ENCODE results near the gene KIAA1614.
A peak's percentile ranks its signal among the peaks of the same experiment; 100 is the strongest.

Gene KIAA1614

GRCh38 chr1:180901076-180901990, 11.4 kb upstream of the KIAA1614 start:
- Mint-ChIP-seq H3K27ac (no peak overlapping the region), H3K36me3 (ENCODE audit: low read depth) (no peaks in the 10 kb centered on the region), H3K4me3 (no peak overlapping the region), H3K9me3 (peaks cover 4% of the 10 kb centered on the region), H3K4me1 (ENCODE audit: low read depth) (no peaks in the 10 kb centered on the region), H3K27me3 (peaks cover 8% of the 10 kb centered on the region)
- no peak for DNase-seq

DNA sequence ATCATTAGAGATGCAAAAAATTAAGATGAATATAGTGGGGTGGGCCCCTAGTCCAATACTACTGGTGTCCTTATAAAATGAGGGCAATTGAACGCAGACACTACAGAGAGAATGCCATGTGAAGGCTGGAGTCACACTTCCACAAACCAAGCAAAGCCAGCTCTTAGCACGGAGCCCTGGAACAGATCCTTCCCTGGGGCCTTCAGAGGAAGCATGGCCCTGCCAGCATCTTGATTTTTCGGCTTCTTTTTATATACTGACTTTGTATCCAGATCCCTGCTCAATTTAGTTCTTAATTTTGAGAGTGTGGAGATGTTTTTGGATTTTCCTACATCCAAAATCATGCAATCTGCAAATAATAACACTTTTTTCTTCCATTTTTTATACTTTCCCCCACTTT, 10.2 kb upstream of the KIAA1614 start:
- peaks cover 4% of the 10 kb centered on the region for H3K9me3 Mint-ChIP-seq
- DNase-seq = no peak
- H3K27me3 Mint-ChIP-seq = peaks cover 8% of the 10 kb centered on the region
- H3K4me1 Mint-ChIP-seq (ENCODE audit: low read depth) = no peaks in the 10 kb centered on the region
- no peak overlapping the region for H3K27ac Mint-ChIP-seq
- H3K36me3 Mint-ChIP-seq (ENCODE audit: low read depth) = no peaks in the 10 kb centered on the region
- no peak overlapping the region for H3K4me3 Mint-ChIP-seq

GRCh38 chr1:180905927-180906326, 6.8 kb upstream of the KIAA1614 start:
- Mint-ChIP-seq H3K27ac (no peak overlapping the region), H3K9me3 (peaks cover 2% of the 10 kb centered on the region), H3K36me3 (ENCODE audit: low read depth) (no peaks in the 10 kb centered on the region), H3K4me3 (no peak overlapping the region), H3K27me3 (peaks cover 28% of the 10 kb centered on the region), H3K4me1 (ENCODE audit: low read depth) (peaks cover 4% of the 10 kb centered on the region)
- DNase-seq = no peak

DNA sequence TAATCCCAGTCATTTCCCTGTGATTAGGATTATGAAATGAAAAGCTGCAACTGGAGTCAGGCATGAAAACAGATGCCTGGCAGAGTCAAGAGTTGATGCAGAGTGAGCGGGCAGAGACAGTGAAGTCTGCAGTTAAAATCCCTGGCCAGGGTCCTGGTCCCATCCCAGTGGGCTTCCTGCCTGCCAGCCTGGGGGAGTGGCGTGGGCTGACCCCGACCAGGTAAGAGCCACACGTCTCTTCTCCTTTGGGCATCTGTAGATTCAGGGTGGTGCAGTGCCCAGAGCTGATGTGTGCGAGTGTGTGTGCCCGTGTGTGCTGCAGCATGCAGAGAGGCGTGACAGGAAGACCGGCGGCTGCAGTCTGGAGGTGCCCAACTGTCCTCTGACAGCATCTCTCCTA, 6.2 kb upstream of the KIAA1614 start:
- no peak overlapping the region for H3K4me3 Mint-ChIP-seq
- H3K27me3 Mint-ChIP-seq = peaks cover 30% of the 10 kb centered on the region
- H3K9me3 Mint-ChIP-seq = peaks cover 2% of the 10 kb centered on the region
- no peaks in the 10 kb centered on the region for H3K36me3 Mint-ChIP-seq (ENCODE audit: low read depth)
- no peak for DNase-seq
- no peak overlapping the region for H3K27ac Mint-ChIP-seq
- H3K4me1 Mint-ChIP-seq (ENCODE audit: low read depth) = peaks cover 4% of the 10 kb centered on the region

DNA sequence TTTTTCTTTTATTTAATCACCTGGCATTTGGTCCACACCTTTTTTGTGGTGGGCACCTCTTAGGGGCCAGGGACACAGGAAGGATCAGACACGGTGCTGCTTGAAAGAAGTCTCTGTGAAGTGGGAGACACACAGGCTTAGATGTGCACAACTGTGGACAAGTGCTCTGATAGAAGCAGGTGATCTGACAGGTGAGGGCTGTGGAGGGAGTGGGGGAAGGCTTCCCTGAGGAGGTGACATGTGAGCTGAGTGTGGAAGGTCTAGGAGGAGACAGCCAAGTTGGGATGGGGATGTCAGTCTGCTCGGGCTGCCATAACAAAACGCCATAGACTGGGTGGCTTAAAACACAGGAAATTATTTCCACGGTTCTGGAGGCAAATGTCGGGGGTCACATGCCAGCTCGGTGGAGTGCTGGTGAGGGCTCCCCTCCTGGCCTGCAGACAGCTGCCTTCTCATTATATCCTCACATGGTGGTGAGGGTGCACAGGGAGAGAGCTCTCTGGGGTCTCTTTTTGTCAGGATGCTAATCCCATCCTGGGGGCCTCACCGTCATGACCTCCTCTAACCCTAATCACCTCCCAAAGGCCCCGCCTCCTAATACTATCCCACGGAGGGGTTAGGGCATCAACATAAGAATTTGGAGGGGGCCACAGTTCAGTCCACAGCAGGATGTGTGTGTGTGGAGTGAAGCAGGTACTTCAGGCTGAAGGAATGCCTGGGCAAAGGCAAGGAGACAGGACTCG, 5.2 kb upstream of the KIAA1614 start:
- no peak for DNase-seq
- H3K4me1 Mint-ChIP-seq (ENCODE audit: low read depth) = peaks cover 7% of the 10 kb centered on the region
- peaks cover 36% of the 10 kb centered on the region for H3K27me3 Mint-ChIP-seq
- H3K36me3 Mint-ChIP-seq (ENCODE audit: low read depth) = no peaks in the 10 kb centered on the region
- H3K9me3 Mint-ChIP-seq = peaks cover 2% of the 10 kb centered on the region
- no peak overlapping the region for H3K4me3 Mint-ChIP-seq
- no peak overlapping the region for H3K27ac Mint-ChIP-seq

- H3K9me3 Mint-ChIP-seq = peaks cover 2% of the 10 kb centered on the region
- no peak overlapping the region for H3K4me3 Mint-ChIP-seq
- no peaks in the 10 kb centered on the region for H3K36me3 Mint-ChIP-seq (ENCODE audit: low read depth)
- H3K27me3 Mint-ChIP-seq = peaks cover 36% of the 10 kb centered on the region
- peaks cover 7% of the 10 kb centered on the region for H3K4me1 Mint-ChIP-seq (ENCODE audit: low read depth)
- no peak for DNase-seq
- H3K27ac Mint-ChIP-seq = no peak overlapping the region
Measured at GRCh38 chr1:180908074-180908765, 4.5 kb upstream of the KIAA1614 start.

DNA sequence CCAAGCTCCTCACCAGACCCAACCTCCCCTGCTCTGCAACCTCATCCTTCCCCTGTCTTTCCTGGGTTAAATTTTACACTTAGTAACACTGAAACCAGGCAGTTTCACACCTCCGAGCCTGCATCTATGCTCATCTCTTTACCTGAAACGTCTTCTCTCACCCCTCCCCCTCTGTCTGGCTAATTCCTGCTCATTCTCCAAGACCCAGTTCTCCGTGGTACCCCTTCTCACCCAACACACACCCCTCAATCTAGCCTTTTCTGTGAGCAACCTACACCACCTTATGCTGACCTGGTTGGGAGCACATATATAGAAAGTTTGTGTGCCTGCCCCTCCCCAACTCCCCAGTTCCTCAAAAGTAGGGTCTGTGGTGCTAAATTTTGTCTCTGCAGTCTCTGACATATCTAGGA, 3.7 kb upstream of the KIAA1614 start:
- H3K27ac Mint-ChIP-seq = no peak overlapping the region
- H3K4me1 Mint-ChIP-seq (ENCODE audit: low read depth) = peaks cover 11% of the 10 kb centered on the region
- no peak for DNase-seq
- H3K4me3 Mint-ChIP-seq = no peak overlapping the region
- H3K9me3 Mint-ChIP-seq = peaks cover 2% of the 10 kb centered on the region
- H3K36me3 Mint-ChIP-seq (ENCODE audit: low read depth) = no peaks in the 10 kb centered on the region
- peaks cover 44% of the 10 kb centered on the region for H3K27me3 Mint-ChIP-seq

- DNase-seq = no peak
- H3K9me3 Mint-ChIP-seq = peaks cover under 1% of the 10 kb centered on the region
- no peaks in the 10 kb centered on the region for H3K36me3 Mint-ChIP-seq (ENCODE audit: low read depth)
- no peak overlapping the region for H3K4me3 Mint-ChIP-seq
- peaks cover 48% of the 10 kb centered on the region for H3K27me3 Mint-ChIP-seq
- H3K27ac Mint-ChIP-seq = no peak overlapping the region
- peaks cover 11% of the 10 kb centered on the region for H3K4me1 Mint-ChIP-seq (ENCODE audit: low read depth)
Measured at GRCh38 chr1:180909462-180909976, 3.2 kb upstream of the KIAA1614 start.

GRCh38 chr1:180911640-180912191, 981 bp upstream of the KIAA1614 start:
- no peak for DNase-seq
- H3K4me3 Mint-ChIP-seq = peak overlapping the region; percentile 29
- H3K27me3 Mint-ChIP-seq = peaks cover 60% of the 10 kb centered on the region

DNA sequence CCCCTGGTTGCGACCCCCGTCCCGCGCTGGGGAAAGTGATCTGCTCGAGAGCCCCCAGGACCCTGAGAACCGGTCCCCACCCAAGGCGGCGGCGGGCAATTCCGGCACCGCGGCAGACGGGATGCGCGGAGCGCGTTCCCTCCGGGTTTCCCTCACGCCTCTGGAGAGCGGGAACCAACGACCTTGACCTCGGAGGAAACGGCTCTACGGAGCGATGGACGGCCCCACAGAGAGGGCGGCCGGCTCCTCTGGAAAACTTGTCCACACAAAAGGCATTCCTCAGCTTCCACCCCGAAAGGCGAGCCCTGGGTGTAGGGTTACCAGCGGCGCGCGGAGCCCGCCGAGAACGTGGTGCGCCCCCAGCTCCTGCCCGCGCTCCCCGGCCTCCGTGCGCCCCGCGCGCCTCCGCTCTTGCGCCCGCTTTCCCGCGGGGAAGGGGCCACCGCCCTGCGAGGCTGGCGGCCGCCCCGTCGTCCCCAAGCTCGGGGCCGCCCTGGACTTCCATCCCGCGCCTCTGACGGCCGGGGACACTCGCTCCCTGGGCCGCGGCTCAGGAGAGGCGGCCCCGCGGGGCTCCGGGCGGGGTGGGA, 391 bp upstream of the KIAA1614 start:
- peaks cover 11% of the 10 kb centered on the region for H3K4me1 Mint-ChIP-seq (ENCODE audit: low read depth)
- no peaks in the 10 kb centered on the region for H3K36me3 Mint-ChIP-seq (ENCODE audit: low read depth)
- H3K9me3 Mint-ChIP-seq = no peaks in the 10 kb centered on the region
- no peak overlapping the region for H3K27ac Mint-ChIP-seq
- DNase-seq = no peak
- H3K27me3 Mint-ChIP-seq = peaks cover 60% of the 10 kb centered on the region
- H3K4me3 Mint-ChIP-seq = peak overlapping the region; percentile 29

More at GRCh38 chr1:180911640-180912191, 981 bp upstream of the KIAA1614 start:
- Mint-ChIP-seq H3K9me3 (no peaks in the 10 kb centered on the region), H3K27ac (no peak overlapping the region), H3K36me3 (ENCODE audit: low read depth) (no peaks in the 10 kb centered on the region), H3K4me1 (ENCODE audit: low read depth) (peaks cover 11% of the 10 kb centered on the region)

DNA sequence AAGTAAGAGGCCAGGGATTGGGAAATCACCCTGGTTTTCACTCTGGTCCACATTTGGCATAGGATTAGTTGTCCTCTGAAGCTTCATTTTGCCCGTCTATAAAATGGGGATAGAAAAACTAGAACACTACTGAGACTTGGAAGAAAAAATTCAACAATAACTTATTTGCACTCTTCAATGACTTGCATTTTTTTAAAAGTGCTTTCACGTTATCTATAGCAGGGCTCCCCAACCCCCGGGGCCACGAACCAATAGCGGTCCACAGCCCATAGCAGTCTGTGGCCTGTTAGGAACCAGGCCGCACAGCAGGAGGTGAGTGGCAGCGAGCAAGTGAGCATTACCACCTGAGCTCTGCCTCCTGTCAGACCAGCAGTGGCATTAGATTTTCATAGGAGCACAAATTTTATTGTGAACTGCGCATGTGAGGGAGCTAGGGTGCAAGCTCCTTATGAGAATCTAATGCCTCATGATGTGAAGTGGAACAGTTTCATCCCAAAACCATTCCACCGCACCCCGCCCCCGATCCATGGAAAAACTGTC, 2.8 kb downstream of the KIAA1614 start:
- Mint-ChIP-seq H3K27me3 (peaks cover 42% of the 10 kb centered on the region), H3K9me3 (no peaks in the 10 kb centered on the region), H3K4me1 (ENCODE audit: low read depth) (peaks cover 7% of the 10 kb centered on the region), H3K36me3 (ENCODE audit: low read depth) (no peaks in the 10 kb centered on the region), H3K4me3 (no peak overlapping the region), H3K27ac (no peak overlapping the region)
- DNase-seq = no peak

DNA sequence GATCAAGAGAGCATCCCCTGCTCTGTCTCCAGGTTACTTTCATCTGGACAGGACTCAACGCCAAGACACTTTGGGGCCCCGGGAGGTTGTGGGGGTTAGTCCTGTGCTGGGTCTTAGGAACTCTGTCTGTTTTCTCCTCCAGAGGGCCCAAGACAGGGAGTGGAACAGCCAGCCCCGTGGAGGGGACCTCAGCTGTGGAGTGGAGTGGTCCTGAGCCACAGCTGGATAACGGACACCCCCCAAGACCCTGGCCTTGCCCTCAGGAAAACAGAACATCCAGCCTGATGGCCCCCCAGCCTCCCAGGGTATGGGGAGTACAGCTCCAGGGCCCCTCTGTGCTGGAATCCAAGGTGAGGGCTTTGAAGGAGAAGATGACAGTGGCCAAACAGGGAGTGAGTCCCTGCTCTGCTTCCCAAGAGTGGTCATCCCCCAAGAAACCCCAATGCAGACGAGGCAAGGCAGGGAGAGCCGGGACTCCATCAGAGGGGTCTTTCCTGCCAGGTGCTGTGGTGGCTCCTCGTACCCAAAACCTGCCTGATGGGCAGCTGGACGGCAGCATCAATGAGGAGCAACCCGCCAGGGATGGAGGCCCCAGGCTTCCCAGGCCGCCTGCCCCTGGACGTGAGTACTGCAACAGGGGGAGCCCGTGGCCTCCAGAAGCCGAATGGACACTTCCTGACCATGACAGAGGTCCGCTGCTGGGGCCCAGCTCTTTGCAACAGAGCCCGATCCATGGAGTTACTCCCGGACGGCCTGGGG, 3.5 kb downstream of the KIAA1614 start:
- H3K9me3 Mint-ChIP-seq = no peaks in the 10 kb centered on the region
- H3K27ac Mint-ChIP-seq = no peak overlapping the region
- H3K4me3 Mint-ChIP-seq = no peak overlapping the region
- peaks cover 36% of the 10 kb centered on the region for H3K27me3 Mint-ChIP-seq
- H3K36me3 Mint-ChIP-seq (ENCODE audit: low read depth) = no peaks in the 10 kb centered on the region
- peaks cover 7% of the 10 kb centered on the region for H3K4me1 Mint-ChIP-seq (ENCODE audit: low read depth)
- DNase-seq = no peak

DNA sequence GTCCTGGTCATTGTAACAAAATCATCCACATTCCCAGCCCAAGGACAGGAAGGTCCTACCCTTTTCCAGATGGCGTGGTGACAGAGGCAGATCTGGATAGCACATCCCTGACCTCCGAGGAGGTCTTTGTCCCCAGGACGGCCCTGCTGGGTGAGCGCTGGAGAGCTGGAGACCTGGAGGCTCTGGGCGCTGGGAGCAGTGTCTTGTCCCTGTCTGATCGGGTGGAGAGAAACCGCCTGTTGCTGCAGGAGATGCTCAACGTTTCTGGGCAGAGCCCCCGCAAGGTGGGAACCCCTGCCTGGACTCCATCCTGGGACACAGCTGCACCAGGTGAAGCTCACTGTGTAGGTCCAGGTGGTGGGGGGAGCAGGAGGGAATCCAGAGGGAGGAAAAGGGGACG, 4.1 kb downstream of the KIAA1614 start:
- H3K4me1 Mint-ChIP-seq (ENCODE audit: low read depth) = peaks cover 7% of the 10 kb centered on the region
- DNase-seq = no peak
- no peak overlapping the region for H3K27ac Mint-ChIP-seq
- H3K4me3 Mint-ChIP-seq = no peak overlapping the region
- no peaks in the 10 kb centered on the region for H3K36me3 Mint-ChIP-seq (ENCODE audit: low read depth)
- H3K9me3 Mint-ChIP-seq = no peaks in the 10 kb centered on the region
- peaks cover 30% of the 10 kb centered on the region for H3K27me3 Mint-ChIP-seq
